GM12864 (cell line): ENCODE results near the gene KCTD15.

Experiments used
- DNase-seq: peaks from one replicate; pipeline ENCODE4 v3.0.0-alpha.2; 2011; ENCODE audit warnings: low read depth
- H3K4me3 ChIP-seq: 2 replicates; pipeline ENCODE4 v1.5.1; 2011; ENCODE audit warnings: mild to moderate bottlenecking, low read depth, low read length, control low read depth
- CTCF ChIP-seq: IDR thresholded peaks from 2 replicates; pipeline ENCODE4 v1.5.1; 2011; ENCODE audit warnings: low read depth, mild to moderate bottlenecking, moderate library complexity, low read length, control low read depth, inconsistent platforms; ENCODE audit errors: missing control alignments

KCTD15 gene

GRCh38 chr19:33830264-33830663 lies 33.6 kb downstream of the KCTD15 start:
- TF ChIP-seq CTCF: no peak
- DNase-seq: no peak
- no peak overlapping the region for H3K4me3 ChIP-seq

- H3K4me3 ChIP-seq: no peak overlapping the region
- no peak for TF ChIP-seq CTCF
- DNase-seq: no peak
These were observed 35.2 kb downstream of the KCTD15 start for GRCh38 chr19:33831825-33832224.

GRCh38 chr19:33832633-33833032 lies 36.0 kb downstream of the KCTD15 start:
- no peak for TF ChIP-seq CTCF
- no peak for DNase-seq

GRCh38 chr19:33840382-33840781 lies 43.7 kb downstream of the KCTD15 start:
- TF ChIP-seq CTCF: no peak

More at GRCh38 chr19:33832633-33833032, 36.0 kb downstream of the KCTD15 start:
- no peak overlapping the region for H3K4me3 ChIP-seq

GRCh38 chr19:33840783-33841182 lies 44.1 kb downstream of the KCTD15 start:
- H3K4me3 ChIP-seq: no peak overlapping the region
- no peak for DNase-seq
- no peak for TF ChIP-seq CTCF

More at GRCh38 chr19:33840382-33840781, 43.7 kb downstream of the KCTD15 start:
- no peak for DNase-seq
- no peak overlapping the region for H3K4me3 ChIP-seq

- TF ChIP-seq CTCF: no peak
- H3K4me3 ChIP-seq: no peak overlapping the region
- no peak for DNase-seq
These were observed 45.0 kb downstream of the KCTD15 start for GRCh38 chr19:33841685-33842084.

- no peak for DNase-seq
- H3K4me3 ChIP-seq: no peak overlapping the region
- no peak for TF ChIP-seq CTCF
These were observed 47.8 kb downstream of the KCTD15 start for GRCh38 chr19:33844478-33844877.
